Measurements from ENCODE around the gene NOPCHAP1. TPM values are rescaled to one million over a fixed set of nuclear protein-coding genes. Genes with fewer than 3 reads are reported as not detected.

Gene NOPCHAP1
- total RNA-seq, 6 experiments from 2014 or later, result 2.1 to 7.7 (median 6.1) TPM

- TF ChIP-seq, protein P1, sequence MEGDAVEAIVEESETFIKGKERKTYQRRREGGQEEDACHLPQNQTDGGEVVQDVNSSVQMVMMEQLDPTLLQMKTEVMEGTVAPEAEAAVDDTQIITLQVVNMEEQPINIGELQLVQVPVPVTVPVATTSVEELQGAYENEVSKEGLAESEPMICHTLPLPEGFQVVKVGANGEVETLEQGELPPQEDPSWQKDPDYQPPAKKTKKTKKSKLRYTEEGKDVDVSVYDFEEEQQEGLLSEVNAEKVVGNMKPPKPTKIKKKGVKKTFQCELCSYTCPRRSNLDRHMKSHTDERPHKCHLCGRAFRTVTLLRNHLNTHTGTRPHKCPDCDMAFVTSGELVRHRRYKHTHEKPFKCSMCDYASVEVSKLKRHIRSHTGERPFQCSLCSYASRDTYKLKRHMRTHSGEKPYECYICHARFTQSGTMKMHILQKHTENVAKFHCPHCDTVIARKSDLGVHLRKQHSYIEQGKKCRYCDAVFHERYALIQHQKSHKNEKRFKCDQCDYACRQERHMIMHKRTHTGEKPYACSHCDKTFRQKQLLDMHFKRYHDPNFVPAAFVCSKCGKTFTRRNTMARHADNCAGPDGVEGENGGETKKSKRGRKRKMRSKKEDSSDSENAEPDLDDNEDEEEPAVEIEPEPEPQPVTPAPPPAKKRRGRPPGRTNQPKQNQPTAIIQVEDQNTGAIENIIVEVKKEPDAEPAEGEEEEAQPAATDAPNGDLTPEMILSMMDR (IDR thresholded peaks at IDR 0.05), result no peak
- TF ChIP-seq POLR2A (IDR thresholded peaks at IDR 0.05), result no peak
- H3K36me3 ChIP-seq, result peaks cover 0 to 4% (median 0%) of the 10 kb centered on the region in 4 donors
- peak; percentile 93 to 95 (median 94) for ATAC-seq
Observed at GRCh38 chr12:105014603-105015002, 28.5 kb downstream of the NOPCHAP1 start.

GRCh38 chr12:105015543-105015942, 29.4 kb downstream of the NOPCHAP1 start:
- intact Hi-C loops (cut with DNase I), result no loop called here
- WGBS (ENCODE audit: insufficient coverage, low coverage, low lambda C conversion rate, missing lambda C conversion rate), result 94% methylated on average over 2 of the region's 4 CpGs
- TF ChIP-seq POLR2A (IDR thresholded peaks at IDR 0.05), result no peak
- TF ChIP-seq, protein P1 (IDR thresholded peaks at IDR 0.05), result no peak
- Histone ChIP-seq H3K36me3 (peaks cover 0 to 4% (median 0%) of the 10 kb centered on the region in 4 donors), H3K4me1 (peaks cover 0 to 18% (median 0%) of the 10 kb centered on the region in 4 donors), H3K4me3 (no peak overlapping the region), H3K9me3 (no peaks in the 10 kb centered on the region), H3K27ac (no peak overlapping the region), H3K27me3 (no peaks in the 10 kb centered on the region)
- no peak for DNase-seq
- ATAC-seq, result no peak

More at GRCh38 chr12:105014603-105015002, 28.5 kb downstream of the NOPCHAP1 start:
- no peak for DNase-seq
- no peaks in the 10 kb centered on the region for H3K27me3 ChIP-seq
- intact Hi-C loops (cut with DNase I), result no loop called here
- no peak overlapping the region for H3K4me3 ChIP-seq
- 47% methylated on average over 2 of the region's 2 CpGs for WGBS (ENCODE audit: insufficient coverage, low coverage, low lambda C conversion rate, missing lambda C conversion rate)
- peak overlapping the region; percentile 11 to 84 (median 52) for H3K27ac ChIP-seq
- H3K4me1 ChIP-seq, result peaks cover 0 to 18% (median 0%) of the 10 kb centered on the region in 4 donors
- no peaks in the 10 kb centered on the region for H3K9me3 ChIP-seq

DNA sequence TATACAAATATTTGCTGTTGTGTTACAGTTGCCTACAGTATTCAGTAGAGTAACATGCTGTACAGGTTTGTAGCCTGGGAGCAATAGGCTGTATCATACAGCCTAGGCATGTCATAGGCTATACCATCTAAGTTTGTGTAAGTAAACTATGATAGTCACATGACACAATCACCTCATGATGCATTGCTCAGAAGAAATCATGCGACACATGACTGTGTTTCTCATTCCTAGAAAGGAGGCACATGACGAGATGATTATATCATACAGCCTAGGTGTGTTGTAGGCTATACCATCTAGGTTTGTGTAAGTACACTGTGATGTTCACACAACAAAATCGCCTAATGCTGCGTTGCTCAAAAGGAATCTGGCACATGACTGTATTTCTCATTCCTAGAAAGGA, 31.9 kb downstream of the NOPCHAP1 start:
- no peak overlapping the region for H3K27ac ChIP-seq
- H3K4me3 ChIP-seq, result no peak overlapping the region
- no peaks in the 10 kb centered on the region for H3K27me3 ChIP-seq
- intact Hi-C loops (cut with DNase I), result no loop called here
- H3K4me1 ChIP-seq, result peaks cover 0 to 18% (median 0%) of the 10 kb centered on the region in 4 donors
- no peak for ATAC-seq
- no peak for TF ChIP-seq POLR2A (IDR thresholded peaks at IDR 0.05)
- TF ChIP-seq, protein P1 (IDR thresholded peaks at IDR 0.05), result no peak
- H3K36me3 ChIP-seq, result no peaks in the 10 kb centered on the region
- no peak for DNase-seq
- WGBS (ENCODE audit: insufficient coverage, low coverage, low lambda C conversion rate, missing lambda C conversion rate), result 93% methylated on average over 3 of the region's 4 CpGs
- H3K9me3 ChIP-seq, result no peaks in the 10 kb centered on the region

- H3K4me1 ChIP-seq, result peaks cover 0 to 18% (median 0%) of the 10 kb centered on the region in 4 donors
- H3K36me3 ChIP-seq, result no peaks in the 10 kb centered on the region
- no peaks in the 10 kb centered on the region for H3K9me3 ChIP-seq
- no peak for DNase-seq
- H3K27ac ChIP-seq, result no peak overlapping the region
- TF ChIP-seq, protein P1 (IDR thresholded peaks at IDR 0.05), result no peak
- no peak for TF ChIP-seq POLR2A (IDR thresholded peaks at IDR 0.05)
- H3K27me3 ChIP-seq, result no peaks in the 10 kb centered on the region
- intact Hi-C loops (cut with DNase I), result no loop called here
- no peak overlapping the region for H3K4me3 ChIP-seq
- WGBS (ENCODE audit: insufficient coverage, low coverage, low lambda C conversion rate, missing lambda C conversion rate), result 80% methylated on average over 8 of the region's 9 CpGs
- peak in 1 of 4 donors; percentile 6 for ATAC-seq
Observed at GRCh38 chr12:105018776-105019175, 32.7 kb downstream of the NOPCHAP1 start.

All from right lobe of liver (tissue), 6 donors.